Measurements from ENCODE around the gene MGAT3. TPM values are rescaled to one million over a fixed set of nuclear protein-coding genes. Genes with fewer than 3 reads are reported as not detected.

MGAT3 gene
- total and polyA plus RNA-seq, 2 experiments from 2014 or later, result 7.0 to 20.0 TPM

DNA sequence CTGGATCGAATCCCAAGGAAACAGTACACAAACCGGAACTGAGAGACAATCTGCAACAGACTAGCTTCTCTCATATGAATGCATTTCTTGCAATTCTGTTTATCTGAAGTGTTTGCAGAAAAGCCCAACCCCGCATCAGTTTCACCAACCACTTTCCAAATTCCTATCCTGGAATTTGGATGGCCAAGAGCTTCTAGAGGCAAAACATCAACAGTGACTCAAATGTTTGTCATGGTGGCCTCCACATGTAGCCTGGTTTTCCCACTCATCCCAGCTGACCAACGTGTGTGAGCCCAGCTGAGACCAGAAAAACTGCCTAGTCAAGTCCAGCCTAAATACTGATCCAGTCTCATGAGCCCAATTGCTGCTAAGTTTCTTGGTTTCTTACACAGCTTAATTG lies 36.9 kb downstream of the MGAT3 start:
- no peak for DNase-seq (ENCODE audit: low spot score)
- Histone ChIP-seq H3K4me1 (ENCODE audit: insufficient read depth) (peaks cover 13% of the 10 kb centered on the region), H3K4me3 (no peak overlapping the region), H4K20me1 (ENCODE audit: insufficient read depth, poor library complexity, severe bottlenecking) (no peaks in the 10 kb centered on the region), H3K9me3 (ENCODE audit: low read depth) (no peaks in the 10 kb centered on the region), H3K4me2 (no peak overlapping the region), H3K27me3 (no peaks in the 10 kb centered on the region), H3K79me2 (no peaks in the 10 kb centered on the region), H3K9me2 (replicated peaks; ENCODE audit: insufficient read depth) (no peaks in the 10 kb centered on the region), H2AFZ (no peak overlapping the region), H3K27ac (no peak overlapping the region), H3K36me3 (replicated peaks; ENCODE audit: insufficient read depth, low read depth) (no peaks in the 10 kb centered on the region)
- TF ChIP-seq EZH2phosphoT487 (IDR thresholded peaks at IDR 0.05; ENCODE audit: low read depth, severe bottlenecking, unreplicated experiment) (no peak), EZH2 (IDR thresholded peaks at IDR 0.05; ENCODE audit: borderline replicate concordance) (no peak), CTCF (IDR thresholded peaks at IDR 0.05; ENCODE audit: poor library complexity) (no peak)
- whole genome bisulfite sequencing (ENCODE audit: low lambda C conversion rate, missing lambda C conversion rate), result 82% methylated on average over 4 of the region's 4 CpGs

DNA sequence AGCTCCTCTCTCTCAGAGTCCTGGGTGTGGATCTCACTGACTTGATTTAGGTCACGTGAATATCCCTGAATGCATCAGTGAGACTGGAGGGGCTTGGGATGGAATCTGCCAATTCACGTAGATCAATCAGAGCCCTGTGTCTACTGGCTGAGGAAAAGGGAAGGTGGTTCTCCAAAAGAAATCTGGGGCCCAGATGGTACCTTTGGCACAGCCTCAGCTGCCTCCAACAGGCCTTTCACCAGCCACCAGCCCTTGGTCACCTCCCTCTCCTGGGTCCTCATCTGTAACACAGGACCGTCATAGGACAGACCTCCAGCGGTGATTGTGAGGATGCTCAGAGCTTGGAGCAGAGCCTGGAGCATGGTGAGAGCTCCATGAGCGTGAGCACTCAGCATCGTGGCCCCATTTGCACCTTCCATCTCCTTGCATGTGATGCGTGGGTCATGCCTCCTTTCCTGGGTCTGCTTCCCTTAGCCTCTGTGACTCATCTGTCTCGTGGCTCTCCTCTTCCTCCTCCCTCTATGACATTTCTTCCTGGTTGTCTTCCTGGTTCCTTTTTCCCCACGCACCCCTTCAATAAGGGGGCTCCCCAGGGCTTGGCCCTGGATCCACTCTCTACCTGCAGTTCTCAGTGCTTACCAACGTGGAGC lies 37.8 kb downstream of the MGAT3 start:
- Histone ChIP-seq H3K4me3 (no peak overlapping the region), H3K4me1 (ENCODE audit: insufficient read depth) (peaks cover 17% of the 10 kb centered on the region), H3K4me2 (no peak overlapping the region), H3K27ac (no peak overlapping the region), H3K79me2 (no peaks in the 10 kb centered on the region), H4K20me1 (ENCODE audit: insufficient read depth, poor library complexity, severe bottlenecking) (no peaks in the 10 kb centered on the region), H2AFZ (no peak overlapping the region), H3K36me3 (replicated peaks; ENCODE audit: insufficient read depth, low read depth) (no peaks in the 10 kb centered on the region), H3K9me2 (replicated peaks; ENCODE audit: insufficient read depth) (no peaks in the 10 kb centered on the region), H3K27me3 (no peaks in the 10 kb centered on the region), H3K9me3 (ENCODE audit: low read depth) (no peaks in the 10 kb centered on the region)
- WGBS (ENCODE audit: low lambda C conversion rate, missing lambda C conversion rate), result 91% methylated on average over 10 of the region's 10 CpGs
- TF ChIP-seq EZH2phosphoT487 (IDR thresholded peaks at IDR 0.05; ENCODE audit: low read depth, severe bottlenecking, unreplicated experiment), result no peak
- TF ChIP-seq CTCF (IDR thresholded peaks at IDR 0.05; ENCODE audit: poor library complexity), result no peak
- TF ChIP-seq EZH2 (IDR thresholded peaks at IDR 0.05; ENCODE audit: borderline replicate concordance), result no peak
- no peak for DNase-seq (ENCODE audit: low spot score)

GRCh38 chr22:39496131-39496838 lies 39.5 kb downstream of the MGAT3 start:
- no peaks in the 10 kb centered on the region for H3K79me2 ChIP-seq
- peak overlapping the region; percentile 17 for H2AFZ ChIP-seq
- H3K36me3 ChIP-seq (replicated peaks; ENCODE audit: insufficient read depth, low read depth), result no peaks in the 10 kb centered on the region
- peak; percentile 89 for DNase-seq (ENCODE audit: low spot score)
- H4K20me1 ChIP-seq (ENCODE audit: insufficient read depth, poor library complexity, severe bottlenecking), result no peaks in the 10 kb centered on the region
- peaks cover 14% of the 10 kb centered on the region for H3K4me1 ChIP-seq (ENCODE audit: insufficient read depth)
- TF ChIP-seq EZH2 (IDR thresholded peaks at IDR 0.05; ENCODE audit: borderline replicate concordance), result no peak
- peak; percentile 66 for TF ChIP-seq CTCF (IDR thresholded peaks at IDR 0.05; ENCODE audit: poor library complexity)
- no peak for TF ChIP-seq EZH2phosphoT487 (IDR thresholded peaks at IDR 0.05; ENCODE audit: low read depth, severe bottlenecking, unreplicated experiment)
- no peak overlapping the region for H3K4me2 ChIP-seq
- 46% methylated on average over 13 of the region's 13 CpGs for WGBS (ENCODE audit: low lambda C conversion rate, missing lambda C conversion rate)
- no peak overlapping the region for H3K4me3 ChIP-seq
- no peaks in the 10 kb centered on the region for H3K27me3 ChIP-seq
- H3K9me3 ChIP-seq (ENCODE audit: low read depth), result no peaks in the 10 kb centered on the region
- no peaks in the 10 kb centered on the region for H3K9me2 ChIP-seq (replicated peaks; ENCODE audit: insufficient read depth)
- H3K27ac ChIP-seq, result no peak overlapping the region
